Sigmoid colon (tissue), 4 donors: ENCODE measurements around the gene HCN2.

ENCODE experiments used
- EP300 ChIP-seq, 4 donors: sonication (generic); formaldehyde crosslinking; IDR thresholded peaks; one replicate each; pipeline ENCODE4 v1.6.1; 2017; ENCODE audit warnings: antibody characterized with exemption in 4 of 4
- POLR2A ChIP-seq, 2 donors: fragments of 450-650 bp; IDR thresholded peaks; one replicate each; pipeline ENCODE4 v1.6.1; 2016; ENCODE audit warnings: antibody characterized with exemption in 2 of 2, mild to moderate bottlenecking in 2 of 2, moderate library complexity in 2 of 2
- POLR2AphosphoS5 ChIP-seq, 4 donors: sonication (generic); formaldehyde crosslinking; IDR thresholded peaks; one replicate each; pipeline ENCODE4 v1.6.1; 2017; ENCODE audit warnings: antibody characterized with exemption in 4 of 4
- TF ChIP-seq, protein P1 (sequence below), 4 experiments: fragments of 450-650 bp in 3 of 4; fragments of 200-600 bp in 1 of 4; IDR thresholded peaks; one replicate each; pipeline ENCODE4 v1.5.1; 2016 to 2019; ENCODE audit warnings: antibody characterized with exemption in 4 of 4, mild to moderate bottlenecking in 3 of 4, moderate library complexity in 2 of 4

DNA sequence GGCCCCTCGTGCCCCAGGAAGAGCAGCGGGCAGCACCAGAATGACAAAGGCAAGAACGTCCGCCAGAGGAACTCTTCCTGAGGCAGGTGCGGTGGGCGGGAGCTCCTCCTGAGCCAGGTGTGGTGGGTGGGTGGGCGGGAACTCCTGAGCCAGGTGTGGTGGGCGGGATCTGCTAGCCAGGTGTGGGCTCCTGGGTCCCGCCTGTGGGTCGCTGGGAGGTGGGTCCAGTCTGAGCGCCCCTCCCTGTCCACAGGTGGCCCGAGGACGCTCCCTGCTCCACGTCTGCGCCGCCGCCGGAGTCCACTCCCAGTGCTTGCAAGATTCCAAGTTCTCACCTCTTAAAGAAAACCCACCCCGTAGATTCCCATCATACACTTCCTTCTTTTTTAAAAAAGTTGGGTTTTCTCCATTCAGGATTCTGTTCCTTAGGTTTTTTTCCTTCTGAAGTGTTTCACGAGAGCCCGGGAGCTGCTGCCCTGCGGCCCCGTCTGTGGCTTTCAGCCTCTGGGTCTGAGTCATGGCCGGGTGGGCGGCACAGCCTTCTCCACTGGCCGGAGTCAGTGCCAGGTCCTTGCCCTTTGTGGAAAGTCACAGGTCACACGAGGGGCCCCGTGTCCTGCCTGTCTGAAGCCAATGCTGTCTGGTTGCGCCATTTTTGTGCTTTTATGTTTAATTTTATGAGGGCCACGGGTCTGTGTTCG, 7.0 kb upstream of the HCN2 start:
- TF ChIP-seq POLR2A (IDR thresholded peaks at IDR 0.05) (no peak), POLR2AphosphoS5 (IDR thresholded peaks at IDR 0.05) (no peak), EP300 (IDR thresholded peaks at IDR 0.05) (no peak)
- TF ChIP-seq, protein P1, sequence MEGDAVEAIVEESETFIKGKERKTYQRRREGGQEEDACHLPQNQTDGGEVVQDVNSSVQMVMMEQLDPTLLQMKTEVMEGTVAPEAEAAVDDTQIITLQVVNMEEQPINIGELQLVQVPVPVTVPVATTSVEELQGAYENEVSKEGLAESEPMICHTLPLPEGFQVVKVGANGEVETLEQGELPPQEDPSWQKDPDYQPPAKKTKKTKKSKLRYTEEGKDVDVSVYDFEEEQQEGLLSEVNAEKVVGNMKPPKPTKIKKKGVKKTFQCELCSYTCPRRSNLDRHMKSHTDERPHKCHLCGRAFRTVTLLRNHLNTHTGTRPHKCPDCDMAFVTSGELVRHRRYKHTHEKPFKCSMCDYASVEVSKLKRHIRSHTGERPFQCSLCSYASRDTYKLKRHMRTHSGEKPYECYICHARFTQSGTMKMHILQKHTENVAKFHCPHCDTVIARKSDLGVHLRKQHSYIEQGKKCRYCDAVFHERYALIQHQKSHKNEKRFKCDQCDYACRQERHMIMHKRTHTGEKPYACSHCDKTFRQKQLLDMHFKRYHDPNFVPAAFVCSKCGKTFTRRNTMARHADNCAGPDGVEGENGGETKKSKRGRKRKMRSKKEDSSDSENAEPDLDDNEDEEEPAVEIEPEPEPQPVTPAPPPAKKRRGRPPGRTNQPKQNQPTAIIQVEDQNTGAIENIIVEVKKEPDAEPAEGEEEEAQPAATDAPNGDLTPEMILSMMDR (IDR thresholded peaks at IDR 0.05) = no peak
